Stimulated activated CD8-positive, alpha-beta memory T cell treated with anti-CD3 and anti-CD28 coated beads, Interleukin-4, amount 100 ng/mL, for 1 hour (primary cell): ENCODE results near the gene IFNAR1.
A peak's percentile ranks its signal among the peaks of the same experiment; 100 is the strongest.

Experiments used
- DNase-seq, 2 donors: peaks; one replicate each; pipeline ENCODE4 v3.0.0-alpha.2; 2020; ENCODE audit warnings: low read depth in 2 of 2, low spot score in 1 of 2

IFNAR1 gene

GRCh38 chr21:33401630-33401992, 76.8 kb downstream of the IFNAR1 start:
- no peak for DNase-seq

- no peak for DNase-seq
These were observed 77.5 kb downstream of the IFNAR1 start for GRCh38 chr21:33402001-33402979.

GRCh38 chr21:33403128-33403785, 78.5 kb downstream of the IFNAR1 start, which contains the start of gene IFNGR2:
Gene IFNGR2, plus strand, starts transcription at chr21:33403413. Its CDS starts 131 bp downstream, at chr21:33403544.
- peak in 1 of 2 donors; percentile 4 for DNase-seq

GRCh38 chr21:33403786-33404585, 79.2 kb downstream of the IFNAR1 start:
- no peak for DNase-seq

GRCh38 chr21:33406493-33406892, 81.7 kb downstream of the IFNAR1 start:
- DNase-seq = no peak
